BLaER1 treated with 17β-estradiol and CSF1 and Interleukin-3, amounts not matched to agents 10 nM and 100 nM (cell line): Measurements from ENCODE around the gene KRT80.

Experiments
- H3K27ac ChIP-seq, 11 experiments: shearing (Covaris generic); formaldehyde crosslinking; 2 replicates each; pipeline ENCODE4 v1.8.1; 2022
- H3K27me3 ChIP-seq, 11 experiments: shearing (Covaris generic); formaldehyde crosslinking; 2 replicates each; pipeline ENCODE4 v1.8.1; 2022
- H3K36me3 ChIP-seq, 11 experiments: shearing (Covaris generic); formaldehyde crosslinking; 2 replicates each; pipeline ENCODE4 v1.8.1; 2022
- H3K4me1 ChIP-seq, 10 experiments: shearing (Covaris generic); formaldehyde crosslinking; 2 replicates each; pipeline ENCODE4 v1.8.1; 2022
- H3K4me2 ChIP-seq, 11 experiments: shearing (Covaris generic); formaldehyde crosslinking; 2 replicates each; pipeline ENCODE4 v1.8.1; 2022
- H3K4me3 ChIP-seq, 10 experiments: shearing (Covaris generic); formaldehyde crosslinking; 2 replicates each; pipeline ENCODE4 v1.8.1; 2022
- H3K9ac ChIP-seq, 11 experiments: shearing (Covaris generic); formaldehyde crosslinking; 2 replicates each; pipeline ENCODE4 v1.8.1; 2022
- H3K9me3 ChIP-seq, 11 experiments: shearing (Covaris generic); formaldehyde crosslinking; replicated peaks in 1 of 11; 2 replicates each; pipeline ENCODE4 v1.8.1; 2022
- H4K20me1 ChIP-seq, 11 experiments: shearing (Covaris generic); formaldehyde crosslinking; 2 replicates each; pipeline ENCODE4 v1.8.1; 2022
- Cebpa-rat ChIP-seq, 11 experiments: shearing (Covaris generic); IDR thresholded peaks; 2 replicates each; pipeline ENCODE4 v1.8.1; 2022

The KRT80 gene

GRCh38 chr12:52172956-52173355 lies 18.9 kb downstream of the KRT80 start:
- no peaks in the 10 kb centered on the region for H3K27me3 ChIP-seq
- H3K27ac ChIP-seq, result no peak overlapping the region
- no peak for TF ChIP-seq Cebpa-rat (IDR thresholded peaks at IDR 0.05)

DNA sequence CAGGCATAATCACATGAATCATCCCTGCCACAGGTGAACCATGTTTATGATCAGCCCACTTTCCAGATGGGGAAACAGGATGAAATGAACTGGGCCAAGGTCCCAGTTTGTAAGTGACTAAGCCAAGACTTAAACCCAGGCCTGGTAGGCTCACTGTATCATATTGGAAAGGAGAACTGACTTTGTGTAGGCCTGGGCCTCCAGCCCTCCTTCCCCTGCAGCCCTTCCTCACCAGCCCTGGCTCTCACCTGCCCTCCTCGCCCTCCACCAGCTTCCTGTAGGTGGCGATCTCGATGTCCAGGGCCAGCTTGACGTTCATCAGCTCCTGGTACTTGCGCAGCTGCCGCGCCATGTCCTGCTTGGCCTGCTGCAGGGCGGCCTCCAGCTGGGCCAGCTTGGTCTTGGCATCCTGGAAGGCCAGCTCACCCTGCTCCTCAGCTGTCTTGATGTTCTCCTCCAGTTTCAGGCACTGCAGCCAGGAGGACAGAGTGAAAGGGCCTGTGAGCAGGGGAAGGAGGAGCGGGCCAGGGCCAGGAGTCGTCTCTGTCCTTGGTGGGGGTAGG lies 19.8 kb downstream of the KRT80 start:
- Histone ChIP-seq H3K27me3 (no peaks in the 10 kb centered on the region), H3K4me1 (peaks cover 19 to 40% (median 26%) of the 10 kb centered on the region in 10 experiments), H3K27ac (no peak overlapping the region), H4K20me1 (no peaks in the 10 kb centered on the region), H3K9me3 (no peaks in the 10 kb centered on the region), H3K9ac (no peak overlapping the region), H3K4me3 (no peak overlapping the region), H3K36me3 (no peaks in the 10 kb centered on the region), H3K4me2 (no peak overlapping the region; a peak in 1 of 22 replicates)
- no peak for TF ChIP-seq Cebpa-rat (IDR thresholded peaks at IDR 0.05)

More at GRCh38 chr12:52172956-52173355, 18.9 kb downstream of the KRT80 start:
- Histone ChIP-seq H3K4me1 (peaks cover 19 to 38% (median 26%) of the 10 kb centered on the region in 10 experiments), H3K4me3 (no peak overlapping the region), H3K9me3 (no peaks in the 10 kb centered on the region), H4K20me1 (no peaks in the 10 kb centered on the region), H3K9ac (no peak overlapping the region; a peak in 1 of 22 replicates), H3K36me3 (no peaks in the 10 kb centered on the region), H3K4me2 (no peak overlapping the region)

DNA sequence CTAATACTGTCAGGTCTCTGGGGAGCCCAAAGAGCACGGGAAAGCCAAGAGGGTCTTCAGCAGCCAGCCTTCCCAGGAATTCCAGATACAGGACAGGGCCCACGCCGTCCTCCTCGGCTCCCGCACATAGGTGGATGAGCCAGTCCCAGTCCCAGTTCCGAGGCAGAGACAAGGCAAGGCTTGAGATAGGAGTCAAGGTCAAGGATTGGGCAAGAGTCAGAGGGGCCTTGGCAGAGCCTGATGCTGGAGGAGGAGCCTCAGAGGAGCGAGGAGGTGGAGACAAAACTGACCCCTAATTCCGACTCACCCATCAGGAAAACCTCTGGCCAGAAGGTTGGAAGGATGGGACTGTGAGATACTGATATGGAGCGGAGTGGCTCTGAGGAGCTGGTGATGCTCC lies 21.0 kb downstream of the KRT80 start:
- H3K4me2 ChIP-seq, result no peak overlapping the region
- no peaks in the 10 kb centered on the region for H3K9me3 ChIP-seq
- no peaks in the 10 kb centered on the region for H3K27me3 ChIP-seq
- H3K4me3 ChIP-seq, result no peak overlapping the region
- TF ChIP-seq Cebpa-rat (IDR thresholded peaks at IDR 0.05), result no peak
- peaks cover 13 to 38% (median 20%) of the 10 kb centered on the region in 10 experiments for H3K4me1 ChIP-seq
- H3K9ac ChIP-seq, result no peak overlapping the region
- no peaks in the 10 kb centered on the region for H3K36me3 ChIP-seq
- H3K27ac ChIP-seq, result no peak overlapping the region
- no peaks in the 10 kb centered on the region for H4K20me1 ChIP-seq

GRCh38 chr12:52169886-52170285 lies 21.9 kb downstream of the KRT80 start:
- Histone ChIP-seq H3K27ac (peak overlapping the region in 1 of 11 experiments; percentile 16; a peak in 2 of 22 replicates), H3K4me2 (peak overlapping the region in 3 of 11 experiments; percentile 0 to 23 (median 12); a peak in 2 of 22 replicates), H4K20me1 (no peaks in the 10 kb centered on the region), H3K36me3 (no peaks in the 10 kb centered on the region), H3K4me1 (peaks cover 7 to 38% (median 21%) of the 10 kb centered on the region in 10 experiments; a peak in 17 of 20 replicates), H3K9me3 (no peaks in the 10 kb centered on the region), H3K27me3 (no peaks in the 10 kb centered on the region), H3K9ac (peak overlapping the region in 2 of 11 experiments; percentile 30 to 32; a peak in 2 of 22 replicates), H3K4me3 (no peak overlapping the region)
- no peak for TF ChIP-seq Cebpa-rat (IDR thresholded peaks at IDR 0.05)

DNA sequence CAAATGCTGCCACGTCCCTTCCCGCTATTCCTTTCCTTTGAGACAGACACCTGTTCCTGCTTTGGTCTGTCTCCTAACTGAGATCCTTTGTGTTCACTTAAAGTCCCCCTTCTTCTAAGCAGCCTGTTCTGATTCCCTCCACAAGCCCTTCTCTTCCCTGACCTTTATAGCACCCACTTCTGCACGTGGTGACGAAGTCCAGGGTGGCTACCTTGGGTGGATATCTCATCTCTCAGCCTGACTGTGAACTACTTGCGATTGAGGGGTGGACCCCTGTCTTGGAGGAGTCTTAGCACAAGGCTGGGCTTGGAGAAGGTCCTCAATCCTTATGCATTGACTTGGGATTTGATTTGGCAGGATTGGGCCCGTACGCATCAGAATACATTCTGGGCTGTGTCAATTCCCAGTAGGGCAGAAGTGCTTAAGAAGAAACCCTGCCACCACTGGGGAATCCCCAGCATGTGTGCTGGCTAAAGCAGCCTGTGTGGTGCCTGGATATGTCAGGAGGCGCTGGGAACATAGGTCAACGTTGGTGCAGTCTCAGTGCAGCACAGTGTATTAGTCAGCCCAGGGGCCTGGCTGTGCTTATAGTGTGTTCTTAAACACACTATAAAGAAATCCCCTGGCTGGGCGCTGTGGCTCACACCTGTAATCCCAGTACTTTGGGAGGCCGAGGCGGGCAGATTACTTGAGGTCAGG lies 23.6 kb downstream of the KRT80 start:
- no peak overlapping the region for H3K27ac ChIP-seq
- no peak overlapping the region for H3K4me3 ChIP-seq
- no peak overlapping the region; a peak in 1 of 22 replicates for H3K4me2 ChIP-seq
- H3K9me3 ChIP-seq, result no peaks in the 10 kb centered on the region
- peaks cover 0 to 49% (median 19%) of the 10 kb centered on the region in 10 experiments; a peak in 13 of 20 replicates for H3K4me1 ChIP-seq
- 0 out of 22 replicates have a peak overlapping the region, but pooled peaks of 1 of the 11 experiments have one; percentile 5 for H3K9ac ChIP-seq
- no peaks in the 10 kb centered on the region for H3K27me3 ChIP-seq
- no peak for TF ChIP-seq Cebpa-rat (IDR thresholded peaks at IDR 0.05)
- H4K20me1 ChIP-seq, result no peaks in the 10 kb centered on the region
- H3K36me3 ChIP-seq, result no peaks in the 10 kb centered on the region

- Histone ChIP-seq H3K4me2 (no peak overlapping the region), H3K27ac (no peak overlapping the region), H3K4me1 (peaks cover 0 to 49% (median 19%) of the 10 kb centered on the region in 10 experiments; a peak in 13 of 20 replicates), H3K9me3 (no peaks in the 10 kb centered on the region), H3K27me3 (no peaks in the 10 kb centered on the region), H4K20me1 (no peaks in the 10 kb centered on the region), H3K36me3 (no peaks in the 10 kb centered on the region), H3K4me3 (no peak overlapping the region), H3K9ac (no peak overlapping the region)
- no peak for TF ChIP-seq Cebpa-rat (IDR thresholded peaks at IDR 0.05)
Observed at GRCh38 chr12:52167526-52167925, 24.3 kb downstream of the KRT80 start.

DNA sequence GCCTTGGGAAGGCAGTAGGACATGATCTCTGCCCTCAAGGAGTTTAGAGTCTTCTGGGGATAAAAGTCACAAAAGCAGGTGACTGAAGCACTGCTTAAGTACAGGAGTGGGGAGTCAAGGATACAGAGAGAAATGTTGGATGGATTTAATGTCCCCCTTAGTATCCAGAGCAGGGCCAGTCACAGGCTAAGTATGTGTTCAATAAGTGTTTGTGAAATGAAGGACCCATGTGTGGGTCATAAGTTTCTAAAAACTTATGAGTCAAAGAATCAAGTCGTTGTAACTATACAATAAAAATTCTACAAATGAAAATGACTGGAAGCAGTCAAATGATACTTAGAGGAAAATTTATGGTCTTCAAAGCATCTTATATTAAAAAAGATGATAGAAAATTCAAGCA lies 25.1 kb downstream of the KRT80 start:
- no peaks in the 10 kb centered on the region for H4K20me1 ChIP-seq
- no peak overlapping the region for H3K4me3 ChIP-seq
- no peak overlapping the region for H3K27ac ChIP-seq
- TF ChIP-seq Cebpa-rat (IDR thresholded peaks at IDR 0.05), result no peak
- H3K4me1 ChIP-seq, result peaks cover 0 to 54% (median 22%) of the 10 kb centered on the region in 10 experiments; a peak in 13 of 20 replicates
- H3K27me3 ChIP-seq, result no peaks in the 10 kb centered on the region
- no peak overlapping the region for H3K9ac ChIP-seq
- no peaks in the 10 kb centered on the region for H3K9me3 ChIP-seq
- H3K36me3 ChIP-seq, result no peaks in the 10 kb centered on the region
- no peak overlapping the region for H3K4me2 ChIP-seq

DNA sequence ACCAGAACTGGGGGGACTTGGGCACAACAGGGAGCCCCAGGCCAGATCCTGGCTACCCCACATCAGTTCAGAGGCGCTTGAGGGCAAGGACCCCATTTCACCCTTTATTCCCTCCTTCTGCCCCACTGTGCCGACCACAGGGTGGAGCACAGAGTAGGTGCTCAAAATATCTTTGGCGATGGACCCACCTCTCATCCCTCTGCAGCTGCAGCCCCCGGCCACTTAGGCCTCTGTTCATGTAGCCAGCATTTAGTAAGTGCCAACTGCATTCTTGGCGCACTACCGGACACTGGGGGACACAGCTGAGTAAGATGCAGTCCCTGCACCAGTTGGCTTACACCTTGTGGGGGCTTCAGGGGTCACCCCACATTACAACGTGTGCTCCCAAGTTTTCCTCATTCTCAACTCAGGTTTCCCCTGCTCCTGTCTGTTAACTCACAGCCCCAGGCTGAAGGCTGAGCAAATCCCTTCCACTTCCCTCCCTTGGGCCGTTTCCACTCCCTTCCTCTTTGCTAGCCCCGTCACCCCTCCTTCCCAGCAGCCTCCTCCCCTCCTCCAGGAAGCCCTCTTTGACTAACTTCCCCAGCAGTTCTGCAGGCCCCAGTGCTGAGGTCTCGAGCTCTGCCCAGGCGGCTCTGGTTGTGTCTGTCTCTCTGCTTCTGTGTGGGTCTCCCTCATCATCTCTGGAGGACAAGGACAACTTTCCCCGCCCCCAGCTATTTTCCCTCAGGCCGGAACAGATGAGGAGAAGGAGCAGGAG lies 26.5 kb downstream of the KRT80 start:
- Histone ChIP-seq H3K27ac (peak overlapping the region in 2 of 11 experiments; percentile 10 to 21; a peak in 2 of 22 replicates), H3K4me3 (no peak overlapping the region), H3K27me3 (no peaks in the 10 kb centered on the region), H3K9ac (peak overlapping the region in 4 of 11 experiments; percentile 5 to 28 (median 15); a peak in 4 of 22 replicates), H3K9me3 (no peaks in the 10 kb centered on the region), H3K4me2 (peak overlapping the region in 6 of 11 experiments; percentile 13 to 75 (median 66); a peak in 11 of 22 replicates), H3K36me3 (no peaks in the 10 kb centered on the region), H3K4me1 (peaks cover 0 to 54% (median 25%) of the 10 kb centered on the region in 10 experiments; a peak in 13 of 20 replicates), H4K20me1 (no peaks in the 10 kb centered on the region)
- TF ChIP-seq Cebpa-rat (IDR thresholded peaks at IDR 0.05), result no peak

GRCh38 chr12:52164624-52165023 lies 27.2 kb downstream of the KRT80 start:
- H3K9me3 ChIP-seq, result no peaks in the 10 kb centered on the region
- no peak overlapping the region for H3K4me3 ChIP-seq
- no peaks in the 10 kb centered on the region for H3K36me3 ChIP-seq
- peak overlapping the region in 5 of 11 experiments; percentile 57 to 75 (median 69); a peak in 9 of 22 replicates for H3K4me2 ChIP-seq
- no peak for TF ChIP-seq Cebpa-rat (IDR thresholded peaks at IDR 0.05)
- peak overlapping the region in 2 of 11 experiments; percentile 10 to 21; a peak in 2 of 22 replicates for H3K27ac ChIP-seq
- peaks cover 0 to 48% (median 22%) of the 10 kb centered on the region in 10 experiments; a peak in 13 of 20 replicates for H3K4me1 ChIP-seq
- peak overlapping the region in 2 of 11 experiments; percentile 15 to 28; a peak in 2 of 22 replicates for H3K9ac ChIP-seq
- no peaks in the 10 kb centered on the region for H3K27me3 ChIP-seq
- no peaks in the 10 kb centered on the region for H4K20me1 ChIP-seq
